GM18867 (cell line): Measurements from ENCODE around the gene CNTN4.
"Not testable (repeated sequence)": the region's sequence is repeated elsewhere in the genome, so short reads cannot be mapped to it uniquely, and the experiment has no call there.

ENCODE experiments used
- ATAC-seq: cut with Tn5 transposase; IDR thresholded peaks from one replicate; pipeline ENCODE4 v1.9.1; 2021; ENCODE audit warnings: mild to moderate bottlenecking, moderate library complexity; ENCODE audit not compliant: unreplicated experiment

CNTN4 gene

DNA sequence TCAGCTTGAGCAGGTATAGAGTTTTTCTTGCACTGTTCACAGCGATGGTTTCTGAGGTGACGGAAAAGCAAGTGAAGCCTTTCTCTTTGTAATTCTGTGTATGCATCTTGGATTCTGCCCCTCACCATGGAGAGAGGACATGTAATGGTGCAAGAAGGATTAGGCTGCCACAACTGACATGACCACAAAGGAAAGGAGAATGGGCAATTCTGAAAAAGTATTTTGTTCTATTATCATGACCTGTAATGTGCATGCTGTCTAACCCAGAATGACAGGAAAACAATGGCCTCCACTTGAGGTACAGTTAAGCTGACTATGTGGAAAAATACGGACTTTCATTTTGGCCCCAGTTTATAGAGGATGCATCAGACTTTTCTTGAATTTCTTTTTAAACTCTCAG lies 784.6 kb downstream of the CNTN4 start:
- no peak for ATAC-seq

DNA sequence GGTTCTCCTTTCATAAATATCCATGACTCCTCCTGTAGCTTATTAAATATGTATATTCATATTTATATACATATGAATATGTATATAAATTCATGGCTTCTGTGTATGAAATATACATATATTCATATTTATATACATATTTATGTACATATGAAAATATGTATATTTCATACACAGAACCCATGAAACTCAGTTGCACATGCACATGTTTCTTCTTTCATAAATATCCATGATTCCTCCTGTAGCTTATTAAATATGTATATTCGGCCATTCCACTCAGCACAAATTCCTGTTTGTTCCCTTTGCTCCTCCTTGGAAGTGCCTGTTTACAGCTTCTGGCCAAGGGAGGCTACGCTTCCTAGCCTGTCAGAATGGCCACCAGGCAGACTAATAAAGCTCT lies 789.9 kb downstream of the CNTN4 start:
- ATAC-seq: no peak

DNA sequence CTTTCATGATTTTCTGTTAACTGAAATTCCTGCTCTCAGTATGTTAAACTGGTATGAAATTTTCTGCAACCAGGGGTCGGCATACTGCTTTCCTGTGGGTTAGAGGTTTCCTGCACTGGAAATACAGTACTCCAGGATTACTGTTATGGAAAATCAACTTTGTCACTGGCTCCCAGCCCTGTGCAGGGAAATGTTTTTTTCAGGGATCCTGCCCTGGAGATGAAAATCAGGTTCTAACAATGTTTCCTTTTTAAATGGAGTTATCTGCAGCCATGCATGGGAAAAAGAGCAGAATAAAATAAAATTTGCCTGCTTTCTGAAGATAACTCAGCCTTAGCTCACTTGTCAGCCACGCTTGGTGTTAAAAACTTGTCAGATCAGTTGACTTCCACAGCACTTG lies 791.1 kb downstream of the CNTN4 start:
- no peak for ATAC-seq

DNA sequence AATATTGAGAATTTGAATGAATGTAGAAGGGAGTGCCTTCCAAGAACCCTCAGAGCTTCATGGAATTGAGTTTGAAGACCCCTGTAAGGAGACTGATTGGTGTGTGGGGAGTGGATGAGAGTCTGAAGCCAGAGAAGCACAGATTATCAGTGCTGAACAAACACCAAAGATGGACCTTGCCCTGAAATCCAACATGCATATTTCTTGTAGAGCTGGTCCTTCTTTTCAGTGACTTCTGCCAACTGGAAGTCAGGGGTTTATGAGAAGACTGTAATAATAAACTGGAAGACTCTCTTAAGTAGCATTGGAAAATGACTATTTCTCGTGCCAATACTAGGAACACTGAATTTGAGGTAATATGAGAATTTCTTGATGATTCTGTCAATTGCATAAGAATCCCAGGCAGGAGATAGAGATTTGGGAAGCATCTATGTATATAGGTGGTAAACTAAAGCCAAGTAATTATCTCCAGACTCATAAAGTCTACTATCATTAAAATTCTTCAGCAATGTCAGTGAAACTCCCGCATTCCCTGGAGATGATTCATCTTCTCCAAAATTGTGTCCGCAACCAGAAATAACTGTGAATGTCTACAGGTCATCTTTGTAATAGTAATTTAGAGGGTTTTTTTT lies 797.8 kb downstream of the CNTN4 start:
- no peak for ATAC-seq

DNA sequence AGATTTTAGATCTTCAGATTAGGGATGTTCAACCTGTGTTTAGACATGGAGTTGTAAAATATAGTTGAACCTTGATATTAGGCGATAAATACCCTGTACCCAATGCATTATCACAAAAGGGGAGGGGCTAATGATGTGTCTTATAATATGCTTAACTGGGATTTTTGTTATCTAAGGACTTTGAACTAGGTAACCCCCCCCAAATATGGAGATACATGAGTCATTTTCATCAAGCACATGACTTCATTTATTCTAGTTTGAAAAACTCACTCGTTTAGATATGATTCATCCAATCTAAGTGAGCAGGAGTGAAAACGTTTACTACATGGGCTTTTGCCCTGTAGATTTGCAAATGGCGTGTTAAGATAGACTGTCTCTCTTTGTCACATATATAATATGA lies 799.2 kb downstream of the CNTN4 start:
- no peak for ATAC-seq

DNA sequence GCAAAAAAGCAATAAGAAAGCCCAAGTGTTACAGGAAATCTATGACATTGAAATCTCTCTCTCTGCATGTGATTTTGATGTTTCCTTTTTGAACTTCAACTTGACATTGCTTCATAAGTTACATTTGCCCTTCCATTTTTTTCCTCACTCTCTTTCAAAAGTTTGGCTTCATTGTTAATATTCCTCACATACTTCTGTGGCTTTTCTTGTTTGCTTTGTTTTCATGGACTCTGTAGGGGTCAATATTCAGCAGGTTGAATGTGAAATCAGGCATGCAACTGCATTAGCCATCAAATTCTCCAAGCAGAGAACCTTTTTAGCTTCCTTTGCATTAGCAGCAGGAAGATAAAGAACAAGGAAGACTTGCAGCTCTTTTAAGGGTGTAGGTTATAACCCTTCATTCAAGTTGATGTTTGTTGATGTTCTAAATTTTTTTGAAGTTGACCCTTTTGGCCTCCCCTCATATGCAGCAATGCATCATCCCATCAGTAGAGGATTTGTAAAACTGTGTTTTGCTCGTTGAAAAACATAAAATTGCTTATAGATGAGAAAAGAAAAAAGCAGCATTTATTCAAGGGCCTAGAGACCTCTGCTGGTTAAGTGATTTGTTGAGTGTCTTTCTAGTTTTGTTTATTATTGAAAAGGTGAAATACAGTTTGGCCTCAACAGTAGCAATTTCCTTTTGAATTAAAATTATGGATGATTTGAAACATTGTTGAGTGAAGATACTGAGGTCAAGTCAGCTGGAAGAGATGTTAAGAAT lies 800.1 kb downstream of the CNTN4 start:
- no peak for ATAC-seq

DNA sequence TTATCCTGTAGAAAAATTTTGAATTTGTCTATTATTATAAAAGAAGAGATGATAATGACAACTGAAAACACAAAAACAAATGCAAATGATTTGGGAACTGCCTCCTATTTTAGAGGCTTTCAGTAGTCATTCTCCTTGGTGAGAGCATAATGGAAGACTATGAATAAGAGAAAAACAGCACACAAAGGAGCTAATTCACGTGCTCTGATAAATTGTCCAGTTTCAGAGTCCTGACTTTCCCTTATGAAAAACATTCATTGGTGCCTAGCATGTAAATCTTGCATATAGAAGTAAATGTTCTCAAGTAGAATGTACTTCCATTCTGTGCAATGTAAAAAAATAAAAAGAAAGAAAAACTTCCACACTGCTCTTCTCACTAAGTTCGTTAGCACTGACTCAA lies 805.4 kb downstream of the CNTN4 start:
- ATAC-seq: no peak

DNA sequence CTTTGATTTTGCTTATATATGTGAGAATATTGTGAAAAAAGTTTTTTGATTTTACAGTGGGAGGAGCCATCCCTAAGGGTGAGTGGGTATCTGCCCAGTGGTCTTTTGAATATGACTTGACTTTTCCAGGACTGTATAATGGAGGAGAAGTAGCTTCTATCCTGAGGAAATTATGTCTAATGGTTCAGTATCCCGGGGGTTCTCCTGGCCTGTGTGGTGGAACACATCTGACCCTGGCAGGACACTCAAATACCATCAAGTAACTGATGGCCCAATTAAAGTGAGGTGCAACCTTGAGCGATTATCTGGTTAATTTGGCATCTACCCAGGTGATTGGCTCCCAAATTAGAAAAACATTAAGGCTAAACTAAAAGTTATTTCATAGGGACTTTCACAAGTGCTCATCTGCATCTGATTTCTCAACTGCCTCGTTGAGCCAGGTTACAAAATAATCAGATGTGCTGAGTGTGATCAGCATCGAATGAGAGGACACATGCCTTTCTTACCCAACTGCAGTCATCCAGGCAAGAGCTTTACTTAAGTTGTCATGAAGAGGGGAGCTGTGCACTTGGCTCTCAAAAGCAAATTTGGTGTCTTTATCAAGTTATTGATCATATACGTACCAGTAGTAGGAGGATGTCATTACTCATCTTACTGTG lies 810.2 kb downstream of the CNTN4 start:
- ATAC-seq: no peak

DNA sequence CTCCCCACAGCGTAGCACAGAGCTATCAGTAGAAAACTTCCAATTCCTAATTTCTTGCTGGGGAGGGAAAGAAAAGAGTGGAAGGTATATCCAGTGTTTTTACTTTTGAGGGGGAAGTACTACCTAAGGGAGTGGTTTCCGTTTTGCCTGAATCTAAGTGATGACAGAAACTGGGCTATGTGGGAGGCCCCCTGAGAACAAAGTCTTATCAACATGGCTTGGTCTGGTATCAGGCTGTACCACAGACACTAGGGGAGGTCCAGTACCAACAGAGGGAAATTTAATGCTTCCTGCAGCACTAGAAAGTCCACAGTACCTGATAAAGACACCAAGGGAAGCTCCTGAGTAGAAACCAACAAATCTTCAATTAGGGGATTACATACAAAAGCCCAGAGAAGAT lies 812.3 kb downstream of the CNTN4 start:
- ATAC-seq: no peak

DNA sequence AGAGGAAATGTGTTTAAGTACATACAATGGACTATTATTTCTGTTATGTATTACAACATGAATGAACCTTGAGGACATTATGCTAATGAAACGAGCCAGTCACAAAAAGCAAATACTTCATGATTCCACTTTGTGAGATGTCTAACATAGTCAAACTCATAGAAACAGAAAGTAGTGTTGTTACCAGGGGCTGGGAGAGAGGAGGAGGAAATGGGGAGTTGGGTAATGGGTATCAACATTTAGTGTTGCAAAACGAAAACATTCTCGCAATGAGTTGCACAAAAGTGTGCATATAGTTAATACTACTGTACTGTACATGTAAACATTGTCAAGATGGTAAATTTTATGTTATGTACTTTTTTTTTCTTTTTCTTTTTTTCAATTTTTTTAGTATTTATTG lies 817.2 kb downstream of the CNTN4 start:
- no peak for ATAC-seq

DNA sequence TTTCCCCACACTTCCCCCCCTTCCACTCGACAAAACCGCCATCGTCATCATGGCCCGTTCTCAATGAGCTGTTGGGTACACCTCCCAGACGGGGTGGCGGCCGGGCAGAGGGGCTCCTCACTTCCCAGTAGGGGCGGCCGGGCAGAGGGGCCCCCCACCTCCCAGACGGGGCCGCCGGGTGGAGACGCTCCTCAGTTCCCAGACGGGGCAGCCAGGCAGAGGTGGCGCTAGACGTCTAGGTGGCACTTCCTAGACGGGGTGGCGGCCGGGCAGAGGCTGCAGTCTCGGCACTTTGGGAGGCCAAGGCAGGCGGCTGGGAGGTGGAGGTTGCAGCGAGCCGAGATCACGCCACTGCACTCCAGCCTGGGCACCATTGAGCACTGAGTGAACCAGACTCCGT lies 818.0 kb downstream of the CNTN4 start:
- not testable (repeated sequence) for ATAC-seq

DNA sequence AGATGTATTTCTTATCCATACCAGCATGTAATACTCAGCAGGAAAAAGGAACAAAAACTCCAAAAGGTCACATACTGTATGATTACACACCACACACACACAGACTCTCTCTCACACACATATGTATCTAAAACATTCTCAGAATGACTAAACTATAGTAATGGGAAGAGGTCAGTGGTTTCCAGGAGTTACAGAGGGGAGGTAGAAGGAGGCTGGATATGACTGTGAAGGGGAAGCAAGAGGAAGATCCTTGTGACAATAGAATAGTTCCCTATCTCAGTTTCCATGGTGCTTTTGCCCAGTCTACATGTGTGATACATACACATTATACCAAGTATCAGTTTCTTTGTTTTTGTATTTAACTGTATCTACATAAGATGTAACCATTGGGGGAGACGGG lies 821.4 kb downstream of the CNTN4 start:
- no peak for ATAC-seq

DNA sequence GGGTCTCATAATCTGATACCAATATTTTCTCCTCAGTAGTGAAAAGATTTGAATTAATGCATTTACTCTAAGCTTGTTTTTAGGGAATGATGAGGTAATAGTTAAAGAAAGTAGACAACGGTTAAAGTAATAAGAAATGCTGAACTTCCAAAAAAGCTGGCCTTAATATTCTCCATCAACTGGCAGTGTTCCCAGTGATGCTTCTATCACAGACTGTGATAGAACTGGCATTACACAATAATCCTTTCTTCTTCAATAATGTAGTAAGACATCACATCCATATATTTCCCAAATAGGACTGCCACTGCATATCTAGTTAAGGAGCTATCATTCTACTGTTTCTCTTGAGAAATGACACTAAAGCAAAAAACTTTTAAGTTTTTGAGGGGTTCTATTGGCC lies 822.8 kb downstream of the CNTN4 start:
- no peak for ATAC-seq

DNA sequence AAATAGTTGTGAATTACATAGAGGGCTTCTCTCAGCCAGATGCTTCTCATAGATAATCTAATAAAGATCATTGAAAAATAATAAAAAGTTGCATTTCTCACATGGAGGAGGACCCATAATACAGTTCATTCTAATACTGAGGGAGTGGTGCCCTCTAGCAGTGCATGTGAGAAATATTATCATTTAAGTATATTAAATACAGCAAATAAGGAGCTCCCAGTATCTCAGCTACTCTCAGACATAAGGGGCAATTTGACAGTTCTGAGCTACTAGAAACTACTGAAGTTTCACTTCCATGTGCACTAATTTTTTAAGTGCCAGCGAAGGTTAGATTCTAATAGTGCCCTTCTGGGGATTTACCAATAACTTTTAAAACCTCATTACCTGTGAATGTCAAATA lies 823.2 kb downstream of the CNTN4 start:
- ATAC-seq: peak; percentile 89

DNA sequence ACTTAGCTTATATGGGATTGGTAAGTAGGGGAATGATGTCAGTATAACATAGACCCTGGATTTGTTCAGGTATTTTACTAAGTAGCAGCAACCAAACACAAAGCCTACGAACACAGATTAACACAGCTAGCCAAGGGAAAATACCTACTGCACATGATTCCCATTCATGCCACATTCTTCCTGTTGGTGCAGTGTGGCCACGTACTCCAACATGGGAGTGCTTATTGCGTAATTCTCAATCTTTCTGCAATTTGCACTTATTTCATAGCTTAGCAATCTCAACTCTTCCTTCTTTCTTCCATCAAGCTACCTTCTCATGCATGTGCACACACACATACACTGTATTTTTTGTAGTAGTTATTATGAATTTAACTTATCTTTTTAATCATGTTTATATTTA lies 824.7 kb downstream of the CNTN4 start:
- ATAC-seq: no peak

DNA sequence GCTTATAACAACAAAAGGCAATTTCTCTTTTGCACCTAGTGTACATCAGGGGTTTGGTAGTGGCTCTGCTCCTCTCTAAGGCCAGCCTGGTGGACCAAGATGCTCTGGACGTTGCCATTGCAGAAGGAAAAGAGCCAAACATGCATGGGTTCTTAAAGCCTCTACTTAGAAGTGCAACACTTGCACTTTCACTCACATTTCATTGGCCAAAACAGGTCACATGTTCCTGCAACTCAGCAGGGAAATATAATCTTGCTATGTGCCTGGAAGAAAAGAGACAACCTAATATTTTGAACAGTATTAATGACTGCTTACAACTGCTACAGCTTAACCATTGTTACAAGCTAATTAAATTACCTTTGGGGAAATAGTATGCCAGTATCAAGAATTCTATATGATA lies 828.6 kb downstream of the CNTN4 start:
- ATAC-seq: no peak

DNA sequence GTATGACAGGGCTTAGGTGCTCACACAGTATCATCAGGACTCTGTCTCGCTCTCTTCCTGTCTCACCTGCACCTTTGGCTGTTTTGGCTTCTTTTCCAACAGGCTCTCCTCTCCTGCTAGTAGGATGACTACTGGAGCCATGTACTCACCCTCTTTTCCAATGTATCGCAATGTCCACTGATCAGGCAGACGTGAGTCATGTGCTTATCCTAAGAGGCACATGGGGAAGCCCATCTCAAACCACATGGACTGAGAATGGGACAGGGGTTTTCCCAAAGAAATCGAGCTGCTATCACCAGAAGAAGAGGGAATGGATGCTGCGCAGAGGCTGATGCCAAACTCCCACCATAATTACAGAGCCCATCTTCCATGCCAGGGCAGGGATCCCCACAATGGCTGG lies 830.9 kb downstream of the CNTN4 start:
- ATAC-seq: no peak

DNA sequence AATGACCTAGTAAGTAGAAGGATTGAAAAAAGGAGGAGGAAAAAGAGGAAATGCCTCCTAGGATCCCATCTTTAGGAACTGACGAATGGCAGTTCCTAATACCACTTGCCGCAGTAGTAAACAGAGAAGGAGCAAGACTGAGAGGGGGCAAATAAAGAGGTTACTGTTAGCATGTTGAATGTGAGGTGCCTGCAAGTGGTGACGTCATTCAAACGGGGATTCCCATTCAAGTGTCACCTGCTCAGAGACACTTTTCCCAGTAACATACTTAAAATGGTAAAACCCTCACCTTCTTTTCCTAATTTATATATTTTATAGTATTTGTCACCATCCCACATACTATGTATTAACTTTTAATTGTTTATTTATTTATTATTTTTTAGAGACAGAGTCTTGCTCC lies 832.6 kb downstream of the CNTN4 start:
- no peak for ATAC-seq

DNA sequence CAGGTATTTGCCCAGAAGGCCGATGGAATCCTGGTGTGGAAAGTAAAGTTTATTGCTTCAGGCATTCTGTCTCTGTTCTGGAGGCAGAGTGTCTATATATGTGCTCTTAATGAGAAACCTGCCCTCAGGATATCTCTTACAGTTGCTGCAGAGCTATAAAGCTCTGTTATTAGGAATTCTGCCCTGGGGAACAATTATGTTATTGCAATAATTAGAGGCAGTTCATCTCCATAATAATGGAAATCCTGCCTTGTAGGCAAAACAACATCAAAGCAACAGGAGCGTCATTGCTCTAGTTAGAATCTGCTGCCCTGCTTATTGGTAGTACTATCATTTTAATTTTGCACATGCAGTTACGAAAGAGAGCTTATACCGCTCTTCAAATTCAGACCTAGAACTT lies 835.9 kb downstream of the CNTN4 start:
- no peak for ATAC-seq

DNA sequence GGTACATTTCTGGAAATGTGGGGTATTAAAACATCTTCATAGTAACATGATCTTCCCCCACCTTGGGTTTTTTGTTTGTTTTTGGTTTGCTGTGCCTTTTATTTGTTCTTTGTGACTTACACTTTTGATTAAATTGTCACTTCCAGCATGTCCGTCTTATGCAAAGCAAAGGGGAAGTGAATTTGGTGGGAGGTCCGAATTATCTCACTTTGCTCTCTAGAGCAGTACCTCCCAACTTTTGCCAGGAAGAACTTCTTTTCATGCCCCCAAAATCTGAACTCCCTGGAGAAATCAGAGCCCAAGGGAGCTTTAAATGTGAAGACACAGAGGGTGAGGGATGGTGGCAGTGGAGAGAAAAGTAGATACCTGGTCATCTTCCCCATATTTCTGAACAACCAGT lies 838.4 kb downstream of the CNTN4 start:
- ATAC-seq: no peak

DNA sequence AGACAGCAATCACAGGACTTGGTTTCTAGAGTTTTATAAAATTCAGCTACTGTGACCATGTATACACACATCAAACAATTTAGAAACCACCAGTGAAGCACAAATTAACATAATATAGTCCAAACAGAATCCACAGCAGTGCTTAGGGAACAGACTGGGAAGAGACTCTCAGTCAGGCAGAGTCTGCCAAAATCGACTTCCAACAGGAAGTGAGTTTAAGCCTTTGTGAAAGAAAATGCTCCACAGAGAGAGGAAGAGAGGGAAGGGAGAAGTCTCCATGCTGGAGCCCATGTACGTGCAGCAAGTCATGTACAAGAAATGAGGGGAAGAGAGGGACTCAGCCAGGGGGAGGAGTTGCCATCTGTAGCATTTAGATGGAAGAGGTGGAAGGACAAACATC lies 838.9 kb downstream of the CNTN4 start:
- ATAC-seq: no peak

DNA sequence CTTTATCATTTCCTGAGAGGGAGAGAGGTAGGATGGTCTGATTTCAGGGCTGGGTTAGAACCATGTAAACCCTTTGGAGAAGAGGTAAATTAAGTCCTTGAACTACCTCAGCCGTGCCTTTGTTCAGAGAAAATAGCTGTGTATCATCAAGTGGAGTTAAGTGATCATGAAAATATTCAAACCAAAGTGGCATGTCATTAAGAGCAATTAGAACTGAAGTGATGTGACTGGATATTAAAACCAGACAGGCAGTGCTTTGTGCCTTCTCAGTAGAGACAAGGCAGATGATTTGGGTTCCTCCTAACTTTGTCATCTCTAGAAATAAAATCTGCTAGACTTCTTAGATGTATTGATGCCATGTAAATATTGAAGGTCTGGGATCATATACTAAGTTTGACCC lies 840.0 kb downstream of the CNTN4 start:
- ATAC-seq: no peak
